Mesothelial cell of epicardium (in vitro differentiated cells): ENCODE data around the gene OPA1. TPM values are rescaled to one million over a fixed set of nuclear protein-coding genes. Genes with fewer than 3 reads are reported as not detected.

Source experiments
- DNase-seq, 2 experiments: peaks; one replicate each; pipeline ENCODE4 v3.0.0; 2021; ENCODE audit warnings: low spot score in 2 of 2; ENCODE audit not compliant: unreplicated experiment in 2 of 2
- H3K27ac Mint-ChIP-seq: 2 replicates; pipeline ENCODE4 v1.8.0; 2021; ENCODE audit warnings: mixed read lengths
- H3K27me3 Mint-ChIP-seq: 2 replicates; pipeline ENCODE4 v1.8.0; 2021; ENCODE audit warnings: low read depth, mixed read lengths
- H3K36me3 Mint-ChIP-seq: 2 replicates; pipeline ENCODE4 v1.8.0; 2021; ENCODE audit warnings: mixed read lengths
- H3K4me1 Mint-ChIP-seq: 2 replicates; pipeline ENCODE4 v1.8.0; 2021; ENCODE audit warnings: mixed read lengths
- H3K4me3 Mint-ChIP-seq: 2 replicates; pipeline ENCODE4 v1.8.0; 2021; ENCODE audit warnings: mild to moderate bottlenecking, moderate library complexity, mixed read lengths
- H3K9me3 Mint-ChIP-seq: 2 replicates; pipeline ENCODE4 v1.8.0; 2021; ENCODE audit warnings: mixed read lengths
- total RNA-seq: library from RNA; stranded (reverse); gene quantifications from 3 replicates; pipeline ENCODE4 v1.2.1, GENCODE V29; 2021
- TF ChIP-seq, protein P1 (sequence below): fragments of 200-600 bp; sonication (generic); IDR thresholded peaks from one replicate; pipeline ENCODE4 v1.5.0; 2021; ENCODE audit warnings: antibody characterized with exemption; ENCODE audit not compliant: unreplicated experiment

Gene OPA1
- total RNA-seq, 1 donor from 2014 or later = 60.1 TPM

DNA sequence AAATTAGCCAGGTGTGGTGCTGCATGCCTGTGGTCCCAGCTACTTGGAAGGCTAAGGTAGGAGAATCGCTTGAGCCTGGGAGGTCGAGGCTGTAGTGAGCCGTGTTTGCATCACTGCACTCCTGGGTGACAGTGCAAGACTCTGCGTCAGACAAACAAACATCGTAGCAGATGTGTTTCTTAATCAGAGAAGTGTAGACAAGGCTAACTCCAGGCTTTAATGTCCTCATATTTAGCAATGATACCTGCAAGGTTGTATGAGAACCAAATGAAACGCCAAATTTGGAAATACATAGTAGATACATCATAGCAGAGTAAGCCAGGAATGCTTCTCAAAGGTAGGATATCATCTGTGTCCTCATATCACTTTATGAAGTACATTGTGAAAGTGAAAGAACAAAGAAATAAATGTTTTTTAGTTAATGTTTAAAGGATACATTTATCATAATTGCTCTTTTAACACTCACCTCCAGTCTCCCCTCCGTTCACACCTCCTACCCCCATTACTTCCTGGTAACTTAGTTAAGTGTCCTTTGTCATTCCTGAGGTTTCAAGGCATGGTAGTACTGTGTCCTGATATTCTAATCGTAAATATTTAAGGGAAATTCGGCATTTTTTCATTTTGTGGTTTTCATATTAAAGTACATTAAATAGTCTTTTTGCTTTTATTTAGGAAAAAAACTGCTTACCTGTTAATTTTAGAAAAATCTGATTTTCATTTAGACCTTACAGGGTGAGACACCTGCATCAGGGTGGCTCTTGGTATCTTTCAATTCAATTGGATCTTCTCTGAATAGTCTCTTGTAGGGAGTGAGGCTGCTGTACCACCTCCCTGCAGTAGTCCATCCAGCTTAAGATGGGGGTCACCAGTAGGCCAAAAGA is 96.1 kb downstream of the OPA1 start:
- TF ChIP-seq, protein P1, sequence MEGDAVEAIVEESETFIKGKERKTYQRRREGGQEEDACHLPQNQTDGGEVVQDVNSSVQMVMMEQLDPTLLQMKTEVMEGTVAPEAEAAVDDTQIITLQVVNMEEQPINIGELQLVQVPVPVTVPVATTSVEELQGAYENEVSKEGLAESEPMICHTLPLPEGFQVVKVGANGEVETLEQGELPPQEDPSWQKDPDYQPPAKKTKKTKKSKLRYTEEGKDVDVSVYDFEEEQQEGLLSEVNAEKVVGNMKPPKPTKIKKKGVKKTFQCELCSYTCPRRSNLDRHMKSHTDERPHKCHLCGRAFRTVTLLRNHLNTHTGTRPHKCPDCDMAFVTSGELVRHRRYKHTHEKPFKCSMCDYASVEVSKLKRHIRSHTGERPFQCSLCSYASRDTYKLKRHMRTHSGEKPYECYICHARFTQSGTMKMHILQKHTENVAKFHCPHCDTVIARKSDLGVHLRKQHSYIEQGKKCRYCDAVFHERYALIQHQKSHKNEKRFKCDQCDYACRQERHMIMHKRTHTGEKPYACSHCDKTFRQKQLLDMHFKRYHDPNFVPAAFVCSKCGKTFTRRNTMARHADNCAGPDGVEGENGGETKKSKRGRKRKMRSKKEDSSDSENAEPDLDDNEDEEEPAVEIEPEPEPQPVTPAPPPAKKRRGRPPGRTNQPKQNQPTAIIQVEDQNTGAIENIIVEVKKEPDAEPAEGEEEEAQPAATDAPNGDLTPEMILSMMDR = no peak
- no peaks in the 10 kb centered on the region for H3K4me1 Mint-ChIP-seq
- no peak overlapping the region for H3K27ac Mint-ChIP-seq
- no peak for DNase-seq
- H3K36me3 Mint-ChIP-seq = peaks cover 6% of the 10 kb centered on the region
- H3K9me3 Mint-ChIP-seq = no peaks in the 10 kb centered on the region
- H3K27me3 Mint-ChIP-seq = no peaks in the 10 kb centered on the region
- H3K4me3 Mint-ChIP-seq = no peak overlapping the region

DNA sequence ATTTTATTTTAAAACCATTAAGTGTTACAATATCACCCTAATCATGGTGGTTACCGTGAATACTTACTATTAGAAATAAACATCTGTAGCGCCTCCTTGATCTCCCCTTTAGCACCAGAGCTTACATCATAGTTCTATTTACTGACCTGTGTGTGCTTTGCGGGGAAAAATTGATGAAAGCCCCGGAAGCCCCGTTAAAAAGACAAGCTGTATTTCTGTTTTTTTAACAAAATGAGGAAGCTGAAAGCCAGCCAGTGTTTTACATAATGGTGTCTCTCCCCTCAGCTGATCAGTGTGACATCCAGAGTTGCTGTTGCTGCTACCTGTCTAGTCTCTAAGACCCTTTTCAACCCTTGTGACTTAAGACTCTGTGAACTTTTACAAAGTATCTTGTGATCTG is 100.8 kb downstream of the OPA1 start:
- H3K27ac Mint-ChIP-seq = no peak overlapping the region

DNA sequence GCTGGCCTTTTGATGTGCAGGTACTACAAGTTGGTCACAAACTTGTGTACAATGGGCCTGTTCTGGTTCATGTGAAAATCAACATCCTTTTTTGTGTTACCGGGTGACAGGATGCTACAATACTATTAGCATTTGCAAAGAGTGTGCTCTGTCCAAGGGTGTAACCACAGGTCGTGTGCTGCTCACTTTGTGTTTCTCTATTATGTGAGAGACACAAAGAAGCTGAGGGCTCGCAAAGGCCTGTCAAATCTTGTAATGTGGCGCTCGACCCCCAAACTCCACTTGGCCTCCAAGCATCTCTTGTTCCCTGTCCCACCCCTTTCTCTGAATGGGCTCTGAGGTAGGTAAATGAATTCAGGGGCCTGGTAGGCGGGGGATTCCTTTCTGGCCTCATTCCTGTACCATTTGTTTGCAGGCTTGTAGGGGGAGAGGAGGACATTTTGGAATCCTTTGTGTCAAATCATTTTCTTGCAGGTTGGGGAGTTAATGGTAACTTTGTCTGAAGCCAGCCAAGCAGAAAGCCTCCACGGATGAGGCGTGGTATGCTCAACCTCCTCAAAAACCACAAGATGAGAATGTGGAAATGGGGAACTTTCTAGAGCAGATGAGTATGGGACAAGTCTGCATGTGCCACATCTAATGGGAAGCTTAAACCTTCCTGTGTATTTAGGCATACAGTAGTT is 109.1 kb downstream of the OPA1 start:
- H3K4me3 Mint-ChIP-seq = no peak overlapping the region

More for the DNA sequence above, 100.8 kb downstream of the OPA1 start:
- Mint-ChIP-seq H3K36me3 (peaks cover 16% of the 10 kb centered on the region), H3K27me3 (no peaks in the 10 kb centered on the region), H3K9me3 (no peaks in the 10 kb centered on the region), H3K4me1 (no peaks in the 10 kb centered on the region), H3K4me3 (no peak overlapping the region)
- no peak for DNase-seq
- TF ChIP-seq, protein P1 = no peak

DNA sequence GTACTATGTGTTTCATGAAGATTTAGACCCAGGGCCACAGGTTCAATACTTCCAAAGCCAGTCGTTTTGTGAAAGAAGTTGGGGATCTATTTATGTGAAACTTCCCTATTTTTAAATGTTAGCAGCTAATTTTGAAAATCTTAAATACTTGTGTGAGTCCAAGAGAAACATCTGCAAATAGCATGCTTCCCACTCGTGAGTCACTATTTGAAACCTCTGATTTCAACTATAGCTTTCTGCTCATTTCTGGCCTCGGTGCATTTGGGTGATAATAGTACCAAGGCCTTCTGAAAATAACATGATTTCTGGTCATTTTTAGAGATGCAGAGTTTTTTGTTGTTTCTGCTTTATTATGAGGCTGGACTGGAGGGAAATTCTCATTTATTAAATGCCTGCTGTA is 110.0 kb downstream of the OPA1 start:
- peaks cover 10% of the 10 kb centered on the region for H3K36me3 Mint-ChIP-seq
- no peaks in the 10 kb centered on the region for H3K27me3 Mint-ChIP-seq
- TF ChIP-seq, protein P1 = no peak
- no peaks in the 10 kb centered on the region for H3K9me3 Mint-ChIP-seq
- no peak for DNase-seq
- no peak overlapping the region for H3K27ac Mint-ChIP-seq
- no peaks in the 10 kb centered on the region for H3K4me1 Mint-ChIP-seq
- no peak overlapping the region for H3K4me3 Mint-ChIP-seq

More for the DNA sequence above, 109.1 kb downstream of the OPA1 start:
- no peak for DNase-seq
- Mint-ChIP-seq H3K27me3 (no peaks in the 10 kb centered on the region), H3K27ac (no peak overlapping the region), H3K9me3 (no peaks in the 10 kb centered on the region), H3K4me1 (no peaks in the 10 kb centered on the region), H3K36me3 (peaks cover 10% of the 10 kb centered on the region)
- TF ChIP-seq, protein P1 = no peak

DNA sequence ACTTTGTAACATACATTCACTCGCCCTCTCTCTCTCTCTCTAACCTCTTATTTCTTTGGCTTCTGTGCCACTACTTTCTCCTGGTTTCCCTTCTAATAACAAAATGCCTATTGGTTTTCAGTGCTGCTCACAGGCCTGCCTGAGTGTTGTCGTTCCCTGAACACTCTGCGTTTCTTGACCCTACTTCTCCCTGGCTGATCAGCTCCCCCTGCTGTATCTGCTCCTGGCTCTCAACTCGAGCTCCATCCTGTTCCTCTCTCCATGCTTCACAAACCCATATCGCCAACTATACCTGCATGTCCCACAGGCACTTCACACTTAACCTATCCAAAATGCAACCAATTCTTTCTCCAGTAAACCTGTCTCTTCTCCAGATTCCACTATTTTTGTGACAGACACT is 111.4 kb downstream of the OPA1 start:
- H3K36me3 Mint-ChIP-seq = peaks cover 6% of the 10 kb centered on the region
- TF ChIP-seq, protein P1 = no peak
- no peaks in the 10 kb centered on the region for H3K4me1 Mint-ChIP-seq
- no peaks in the 10 kb centered on the region for H3K9me3 Mint-ChIP-seq
- DNase-seq = no peak
- no peaks in the 10 kb centered on the region for H3K27me3 Mint-ChIP-seq
- H3K4me3 Mint-ChIP-seq = no peak overlapping the region
- H3K27ac Mint-ChIP-seq = no peak overlapping the region
